ENCODE measurements around the gene ZNF555.

The ZNF555 gene

GRCh38 chr19:2796659-2797266, 44.5 kb upstream of the ZNF555 start:
- H3K9me3 ChIP-seq (ENCODE audit: severe bottlenecking), result no peaks in the 10 kb centered on the region
- H3K27ac ChIP-seq, result no peak overlapping the region
- H3K36me3 ChIP-seq, result peaks cover 92% of the 10 kb centered on the region
- no peak overlapping the region for H3K4me3 ChIP-seq (ENCODE audit: low read depth, low read length)
- no peak for DNase-seq
- H3K27me3 ChIP-seq (ENCODE audit: insufficient read depth, low read depth, severe bottlenecking), result no peaks in the 10 kb centered on the region
- no peak for TF ChIP-seq CTCF (IDR thresholded peaks at IDR 0.05; ENCODE audit: low read depth, low read length)

GRCh38 chr19:2797280-2797679, 44.0 kb upstream of the ZNF555 start:
- no peaks in the 10 kb centered on the region for H3K9me3 ChIP-seq (ENCODE audit: severe bottlenecking)
- H3K4me3 ChIP-seq (ENCODE audit: low read depth, low read length), result no peak overlapping the region
- no peak overlapping the region for H3K27ac ChIP-seq
- no peaks in the 10 kb centered on the region for H3K27me3 ChIP-seq (ENCODE audit: insufficient read depth, low read depth, severe bottlenecking)
- H3K36me3 ChIP-seq, result peaks cover 94% of the 10 kb centered on the region
- TF ChIP-seq CTCF (IDR thresholded peaks at IDR 0.05; ENCODE audit: low read depth, low read length), result no peak
- no peak for DNase-seq

- H3K27ac ChIP-seq, result no peak overlapping the region
- H3K27me3 ChIP-seq (ENCODE audit: insufficient read depth, low read depth, severe bottlenecking), result no peaks in the 10 kb centered on the region
- no peak for TF ChIP-seq CTCF (IDR thresholded peaks at IDR 0.05; ENCODE audit: low read depth, low read length)
- H3K36me3 ChIP-seq, result peaks cover 94% of the 10 kb centered on the region
- H3K9me3 ChIP-seq (ENCODE audit: severe bottlenecking), result no peaks in the 10 kb centered on the region
- H3K4me3 ChIP-seq (ENCODE audit: low read depth, low read length), result no peak overlapping the region
- DNase-seq, result no peak
These were observed 43.1 kb upstream of the ZNF555 start for GRCh38 chr19:2798158-2798685.

- H3K4me3 ChIP-seq (ENCODE audit: low read depth, low read length), result no peak overlapping the region
- TF ChIP-seq CTCF (IDR thresholded peaks at IDR 0.05; ENCODE audit: low read depth, low read length), result no peak
- H3K36me3 ChIP-seq, result peaks cover 93% of the 10 kb centered on the region
- no peak for DNase-seq
- H3K27ac ChIP-seq, result no peak overlapping the region
- H3K27me3 ChIP-seq (ENCODE audit: insufficient read depth, low read depth, severe bottlenecking), result no peaks in the 10 kb centered on the region
- H3K9me3 ChIP-seq (ENCODE audit: severe bottlenecking), result no peaks in the 10 kb centered on the region
These were observed 42.5 kb upstream of the ZNF555 start for GRCh38 chr19:2798733-2799132.

GRCh38 chr19:2799273-2800020, 41.8 kb upstream of the ZNF555 start:
- no peak overlapping the region for H3K27ac ChIP-seq

More at GRCh38 chr19:2799273-2800020, 41.8 kb upstream of the ZNF555 start:
- peaks cover 92% of the 10 kb centered on the region for H3K36me3 ChIP-seq
- TF ChIP-seq CTCF (IDR thresholded peaks at IDR 0.05; ENCODE audit: low read depth, low read length), result no peak
- H3K4me3 ChIP-seq (ENCODE audit: low read depth, low read length), result no peak overlapping the region
- no peaks in the 10 kb centered on the region for H3K27me3 ChIP-seq (ENCODE audit: insufficient read depth, low read depth, severe bottlenecking)
- DNase-seq, result no peak
- no peaks in the 10 kb centered on the region for H3K9me3 ChIP-seq (ENCODE audit: severe bottlenecking)

Measured in WERI-Rb-1 (cell line).